ENCODE data around the gene TMEM220. TPM values are rescaled to one million over a fixed set of nuclear protein-coding genes. Genes with fewer than 3 reads are reported as not detected.
"Not testable (repeated sequence)": the region's sequence is repeated elsewhere in the genome, so short reads cannot be mapped to it uniquely, and the experiment has no call there.

Gene TMEM220
- total RNA-seq, 5 donors from 2014 or later (not counting 1 experiment from before 2014, with no cell fraction given): 1.8 to 4.7 (median 3.5) TPM

GRCh38 chr17:10735251-10735650 is 5.4 kb upstream of the TMEM220 start:
- WGBS (ENCODE audit: insufficient coverage): 55% methylated on average over 2 of the region's 2 CpGs
- H3K27me3 Mint-ChIP-seq: peaks cover 4 to 6% of the 10 kb centered on the region in 2 donors
- peaks cover 0 to 2% of the 10 kb centered on the region in 2 experiments for H3K4me1 ChIP-seq (ENCODE audit: control insufficient read depth in 1 of 2, extremely low read depth in 1 of 2, insufficient read depth in 2 of 2, low read length in 2 of 2)
- peaks cover 0 to 13% of the 10 kb centered on the region in 2 experiments for H3K27me3 ChIP-seq (replicated peaks in 1 of 2; ENCODE audit: control insufficient read depth in 2 of 2, extremely low read depth in 1 of 2, insufficient read depth in 2 of 2, low read length in 1 of 2)
- H3K27ac Mint-ChIP-seq: no peak overlapping the region
- H3K9me3 ChIP-seq: no peaks in the 10 kb centered on the region
- peaks cover 13 to 25% (median 22%) of the 10 kb centered on the region in 3 donors for H3K4me1 Mint-ChIP-seq
- CTCF ChIA-PET: interaction anchor here in 1 of 2 donors (0.7 kb wide), 2 partner anchors 113 to 628 kb away, joined by 3 to 4 read pairs; no protein-coding TSS in a partner anchor
- H3K27ac ChIP-seq (ENCODE audit: low read length): no peak overlapping the region
- H3K4me3 ChIP-seq (ENCODE audit: control insufficient read depth in 1 of 2, extremely low read depth in 1 of 2, low read length in 1 of 2): no peak overlapping the region
- H3K9me3 Mint-ChIP-seq: no peaks in the 10 kb centered on the region
- POLR2A ChIA-PET: no interaction called here
- no peaks in the 10 kb centered on the region for H3K36me3 ChIP-seq (ENCODE audit: control insufficient read depth in 2 of 2, extremely low read depth in 1 of 2, insufficient read depth in 1 of 2, low read length in 1 of 2)
- H3K4me3 Mint-ChIP-seq: no peak overlapping the region
- H3K36me3 Mint-ChIP-seq: no peaks in the 10 kb centered on the region
- ATAC-seq (replicated peaks in 1 of 4) (no peak), DNase-seq (no peak)

GRCh38 chr17:10733666-10734065 is 3.8 kb upstream of the TMEM220 start:
- Mint-ChIP-seq H3K9me3 (no peaks in the 10 kb centered on the region), H3K27ac (no peak overlapping the region), H3K27me3 (peaks cover 0 to 6% of the 10 kb centered on the region in 2 donors), H3K4me3 (no peak overlapping the region), H3K36me3 (no peaks in the 10 kb centered on the region), H3K4me1 (peaks cover 17 to 26% (median 21%) of the 10 kb centered on the region in 3 donors)
- no peaks in the 10 kb centered on the region for H3K36me3 ChIP-seq (ENCODE audit: control insufficient read depth in 2 of 2, extremely low read depth in 1 of 2, insufficient read depth in 1 of 2, low read length in 1 of 2)
- H3K27me3 ChIP-seq (replicated peaks in 1 of 2; ENCODE audit: control insufficient read depth in 2 of 2, extremely low read depth in 1 of 2, insufficient read depth in 2 of 2, low read length in 1 of 2): peaks cover 0 to 21% of the 10 kb centered on the region in 2 experiments
- no CpG with 5 or more reads among the region's 3 CpGs for WGBS (ENCODE audit: insufficient coverage)
- peaks cover 0 to 11% of the 10 kb centered on the region in 2 experiments for H3K4me1 ChIP-seq (ENCODE audit: control insufficient read depth in 1 of 2, extremely low read depth in 1 of 2, insufficient read depth in 2 of 2, low read length in 2 of 2)
- H3K27ac ChIP-seq (ENCODE audit: low read length): no peak overlapping the region
- CTCF ChIA-PET: interaction anchor here in 1 of 2 donors (0.5 kb wide), 1 partner anchor 386 kb away, joined by 8 read pairs; no protein-coding TSS in a partner anchor
- no peak overlapping the region for H3K4me3 ChIP-seq (ENCODE audit: control insufficient read depth in 1 of 2, extremely low read depth in 1 of 2, low read length in 1 of 2)
- DNase-seq (no peak), ATAC-seq (replicated peaks in 1 of 4) (no peak)
- H3K9me3 ChIP-seq: no peaks in the 10 kb centered on the region
- POLR2A ChIA-PET: no interaction called here

GRCh38 chr17:10732121-10732520 is 2.3 kb upstream of the TMEM220 start:
- not testable (repeated sequence) for ATAC-seq (replicated peaks in 1 of 4); H3K4me3 Mint-ChIP-seq
- WGBS (ENCODE audit: insufficient coverage): 82% methylated on average over 5 of the region's 6 CpGs

GRCh38 chr17:10731408-10731879 is 1.6 kb upstream of the TMEM220 start:
- no peak for DNase-seq
- WGBS (ENCODE audit: insufficient coverage): 100% methylated on average over 2 of the region's 6 CpGs
- Mint-ChIP-seq H3K27ac (peak overlapping the region in 1 of 2 donors; percentile 11), H3K9me3 (no peaks in the 10 kb centered on the region), H3K4me3 (peak overlapping the region; percentile 58 to 96 (median 88)), H3K27me3 (peaks cover 0 to 6% of the 10 kb centered on the region in 2 donors), H3K4me1 (peaks cover 14 to 17% (median 15%) of the 10 kb centered on the region in 3 donors), H3K36me3 (no peaks in the 10 kb centered on the region)
- ATAC-seq (replicated peaks in 1 of 4): no peak
- peaks cover 0 to 11% of the 10 kb centered on the region in 2 experiments for H3K4me1 ChIP-seq (ENCODE audit: control insufficient read depth in 1 of 2, extremely low read depth in 1 of 2, insufficient read depth in 2 of 2, low read length in 2 of 2)
- no peak overlapping the region for H3K4me3 ChIP-seq (ENCODE audit: control insufficient read depth in 1 of 2, extremely low read depth in 1 of 2, low read length in 1 of 2)
- ChIA-PET CTCF (no interaction called here), POLR2A (interaction anchor here in 1 of 2 donors (0.6 kb wide), 1 partner anchor 11 kb away, joined by 3 read pairs; no protein-coding TSS in a partner anchor)
- no peak overlapping the region for H3K27ac ChIP-seq (ENCODE audit: low read length)
- H3K9me3 ChIP-seq: no peaks in the 10 kb centered on the region
- no peaks in the 10 kb centered on the region for H3K36me3 ChIP-seq (ENCODE audit: control insufficient read depth in 2 of 2, extremely low read depth in 1 of 2, insufficient read depth in 1 of 2, low read length in 1 of 2)
- peaks cover 0 to 21% of the 10 kb centered on the region in 2 experiments for H3K27me3 ChIP-seq (replicated peaks in 1 of 2; ENCODE audit: control insufficient read depth in 2 of 2, extremely low read depth in 1 of 2, insufficient read depth in 2 of 2, low read length in 1 of 2)

More at GRCh38 chr17:10732121-10732520, 2.3 kb upstream of the TMEM220 start:
- CTCF ChIA-PET; H3K9me3 Mint-ChIP-seq; POLR2A ChIA-PET; DNase-seq; H3K27ac Mint-ChIP-seq; H3K27ac ChIP-seq (ENCODE audit: low read length); H3K4me3 ChIP-seq (ENCODE audit: control insufficient read depth in 1 of 2, extremely low read depth in 1 of 2, low read length in 1 of 2); H3K36me3 ChIP-seq (ENCODE audit: control insufficient read depth in 2 of 2, extremely low read depth in 1 of 2, insufficient read depth in 1 of 2, low read length in 1 of 2); H3K36me3 Mint-ChIP-seq; H3K27me3 Mint-ChIP-seq; H3K9me3 ChIP-seq: not testable (repeated sequence)
- Histone ChIP-seq H3K27me3 (replicated peaks in 1 of 2; ENCODE audit: control insufficient read depth in 2 of 2, extremely low read depth in 1 of 2, insufficient read depth in 2 of 2, low read length in 1 of 2) (peaks cover 0 to 21% of the 10 kb centered on the region in 2 experiments), H3K4me1 (ENCODE audit: control insufficient read depth in 1 of 2, extremely low read depth in 1 of 2, insufficient read depth in 2 of 2, low read length in 2 of 2) (peaks cover 0 to 11% of the 10 kb centered on the region in 2 experiments)
- H3K4me1 Mint-ChIP-seq: peaks cover 15 to 18% (median 17%) of the 10 kb centered on the region in 3 donors

GRCh38 chr17:10730247-10730646 is 424 bp upstream of the TMEM220 start:
- H3K36me3 ChIP-seq (ENCODE audit: control insufficient read depth in 2 of 2, extremely low read depth in 1 of 2, insufficient read depth in 1 of 2, low read length in 1 of 2); ATAC-seq (replicated peaks in 1 of 4); H3K9me3 ChIP-seq; DNase-seq; H3K27me3 Mint-ChIP-seq; H3K9me3 Mint-ChIP-seq; H3K36me3 Mint-ChIP-seq; H3K27ac ChIP-seq (ENCODE audit: low read length): not testable (repeated sequence)
- ChIA-PET POLR2A (interaction anchor here in 1 of 2 donors (0.6 kb wide), 1 partner anchor 34 kb away, joined by 5 read pairs; no protein-coding TSS in a partner anchor), CTCF (interaction anchor here (0.6 kb wide), 2 partner anchors 11 to 18 kb away, joined by 3 to 5 read pairs; no protein-coding TSS in a partner anchor)
- Histone ChIP-seq H3K4me3 (ENCODE audit: control insufficient read depth in 1 of 2, extremely low read depth in 1 of 2, low read length in 1 of 2) (peak overlapping the region; percentile 64 to 80), H3K4me1 (ENCODE audit: control insufficient read depth in 1 of 2, extremely low read depth in 1 of 2, insufficient read depth in 2 of 2, low read length in 2 of 2) (peaks cover 0 to 11% of the 10 kb centered on the region in 2 experiments), H3K27me3 (replicated peaks in 1 of 2; ENCODE audit: control insufficient read depth in 2 of 2, extremely low read depth in 1 of 2, insufficient read depth in 2 of 2, low read length in 1 of 2) (peaks cover 0 to 21% of the 10 kb centered on the region in 2 experiments)
- WGBS (ENCODE audit: insufficient coverage): 15% methylated on average over 8 of the region's 15 CpGs
- H3K4me3 Mint-ChIP-seq: peak overlapping the region; percentile 88 to 96 (median 91)
- peak overlapping the region; percentile 59 to 80 for H3K27ac Mint-ChIP-seq
- H3K4me1 Mint-ChIP-seq: peaks cover 14 to 17% (median 17%) of the 10 kb centered on the region in 3 donors

GRCh38 chr17:10728331-10728892 is 1.4 kb downstream of the TMEM220 start:
- WGBS (ENCODE audit: insufficient coverage): 96% methylated on average over 4 of the region's 10 CpGs
- Histone ChIP-seq H3K27ac (ENCODE audit: low read length) (no peak overlapping the region), H3K4me3 (ENCODE audit: control insufficient read depth in 1 of 2, extremely low read depth in 1 of 2, low read length in 1 of 2) (no peak overlapping the region), H3K36me3 (ENCODE audit: control insufficient read depth in 2 of 2, extremely low read depth in 1 of 2, insufficient read depth in 1 of 2, low read length in 1 of 2) (no peaks in the 10 kb centered on the region), H3K4me1 (ENCODE audit: control insufficient read depth in 1 of 2, extremely low read depth in 1 of 2, insufficient read depth in 2 of 2, low read length in 2 of 2) (peaks cover 0 to 11% of the 10 kb centered on the region in 2 experiments), H3K27me3 (replicated peaks in 1 of 2; ENCODE audit: control insufficient read depth in 2 of 2, extremely low read depth in 1 of 2, insufficient read depth in 2 of 2, low read length in 1 of 2) (peaks cover 0 to 16% of the 10 kb centered on the region in 2 experiments), H3K9me3 (no peaks in the 10 kb centered on the region)
- Mint-ChIP-seq H3K4me1 (peaks cover 14 to 17% (median 17%) of the 10 kb centered on the region in 3 donors), H3K4me3 (peak overlapping the region; percentile 15 to 91 (median 88)), H3K9me3 (no peaks in the 10 kb centered on the region), H3K36me3 (no peaks in the 10 kb centered on the region), H3K27me3 (peaks cover 0 to 3% of the 10 kb centered on the region in 2 donors), H3K27ac (no peak overlapping the region)
- ChIA-PET POLR2A (no interaction called here), CTCF (no interaction called here)
- DNase-seq (no peak), ATAC-seq (replicated peaks in 1 of 4) (no peak)
